Prostate gland (tissue), 2 donors: ENCODE measurements around the gene ERC2.

ENCODE experiments used
- CTCF ChIP-seq, 4 experiments: fragments of 200-600 bp in 2 of 4; fragments of 450-650 bp in 2 of 4; sonication (generic) in 2 of 4; IDR thresholded peaks; 1 replicate in 3 of 4; 2 replicates in 1 of 4; pipeline ENCODE4 v1.5.1; 2016 to 2019; ENCODE audit warnings: antibody characterized with exemption in 4 of 4, mild to moderate bottlenecking in 2 of 4, moderate library complexity in 2 of 4
- POLR2A ChIP-seq: fragments of 450-650 bp; IDR thresholded peaks from one replicate; pipeline ENCODE4 v1.6.1; 2016; ENCODE audit warnings: antibody characterized with exemption, mild to moderate bottlenecking
- POLR2AphosphoS5 ChIP-seq: sonication (generic); formaldehyde crosslinking; IDR thresholded peaks from one replicate; pipeline ENCODE4 v1.6.1; 2017; ENCODE audit warnings: antibody characterized with exemption

DNA sequence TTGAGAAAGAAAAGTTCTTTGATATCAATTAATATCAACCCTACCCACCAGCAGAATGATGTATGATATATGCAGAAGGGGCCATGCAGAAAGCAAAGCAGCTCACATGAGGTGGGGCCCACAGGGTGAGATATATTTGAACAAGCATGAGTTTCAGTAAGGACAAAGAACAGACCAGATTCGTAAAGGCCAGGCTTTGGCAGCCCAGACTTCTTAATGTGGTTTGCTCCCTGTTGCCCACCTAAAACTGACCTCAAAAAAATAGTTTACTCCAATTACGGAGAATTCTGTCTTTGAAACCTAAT is 725.5 kb downstream of the ERC2 start:
- TF ChIP-seq CTCF (IDR thresholded peaks at IDR 0.05) = no peak
- TF ChIP-seq POLR2AphosphoS5 = no peak
- no peak for TF ChIP-seq POLR2A
